DMS153 treated with DMSO at 0.1 percent for 48 hours (cell line): ENCODE data around the gene SLAMF1.
"Not testable (repeated sequence)": the region's sequence is repeated elsewhere in the genome, so short reads cannot be mapped to it uniquely, and the experiment has no call there.

ENCODE experiments used
- DNase-seq: peaks from one replicate; lab custom pipeline; 2025; ENCODE audit not compliant: unreplicated experiment; lab: John Stamatoyannopoulos, UW

The SLAMF1 gene

DNA sequence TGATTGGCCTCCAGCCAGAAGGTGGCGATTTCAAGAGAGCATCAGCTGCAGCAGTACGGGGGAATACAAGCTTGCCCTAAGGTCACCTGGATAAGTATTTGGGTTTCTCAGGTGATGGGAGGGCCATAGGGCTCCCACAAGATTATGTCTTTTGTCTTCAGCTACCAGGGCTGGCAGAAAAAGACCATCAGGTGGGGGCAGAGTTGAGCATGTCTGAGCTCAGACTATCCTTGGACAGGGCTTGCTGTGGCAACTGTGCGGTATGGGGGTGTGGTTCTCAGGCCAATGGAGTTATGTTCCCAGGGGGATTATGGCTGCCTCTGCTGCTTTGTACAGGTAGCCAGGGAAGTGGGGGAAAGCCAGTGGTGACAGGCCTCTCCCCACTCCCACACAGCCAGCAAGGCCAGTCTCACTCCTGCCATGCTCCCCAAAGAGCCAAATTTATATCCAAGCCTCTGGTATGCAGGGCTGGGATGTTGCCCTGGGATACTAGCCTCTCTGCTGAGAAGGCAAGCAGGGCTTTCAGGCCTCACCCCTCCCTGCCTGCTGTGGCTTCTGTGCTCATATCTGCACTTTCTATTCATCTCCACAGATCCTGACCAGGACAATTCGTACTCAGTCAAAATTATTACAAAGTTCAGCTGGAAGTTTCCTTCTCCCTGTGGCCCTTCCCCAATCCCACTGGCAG lies 40.9 kb downstream of the SLAMF1 start:
- DNase-seq = no peak

DNA sequence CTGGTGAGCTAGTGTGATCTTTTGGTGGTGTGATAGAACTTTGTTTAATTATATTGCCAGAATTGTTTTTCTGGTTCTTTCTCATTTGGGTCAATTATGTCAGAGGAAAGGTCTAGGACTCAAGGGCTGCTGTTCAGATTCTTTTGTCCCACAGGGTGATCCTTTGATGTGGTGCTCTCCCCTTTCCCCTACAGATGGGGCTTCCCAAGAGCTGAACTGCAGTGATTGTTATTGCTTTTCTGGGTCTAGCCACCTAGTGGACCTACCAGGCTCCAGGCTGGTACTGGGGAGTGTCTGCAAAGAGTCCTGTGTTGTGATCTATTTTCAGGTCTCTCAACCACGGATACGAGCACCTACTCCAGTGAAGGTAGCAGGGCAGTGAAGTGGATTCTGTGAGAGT lies 41.6 kb downstream of the SLAMF1 start:
- DNase-seq = no peak

DNA sequence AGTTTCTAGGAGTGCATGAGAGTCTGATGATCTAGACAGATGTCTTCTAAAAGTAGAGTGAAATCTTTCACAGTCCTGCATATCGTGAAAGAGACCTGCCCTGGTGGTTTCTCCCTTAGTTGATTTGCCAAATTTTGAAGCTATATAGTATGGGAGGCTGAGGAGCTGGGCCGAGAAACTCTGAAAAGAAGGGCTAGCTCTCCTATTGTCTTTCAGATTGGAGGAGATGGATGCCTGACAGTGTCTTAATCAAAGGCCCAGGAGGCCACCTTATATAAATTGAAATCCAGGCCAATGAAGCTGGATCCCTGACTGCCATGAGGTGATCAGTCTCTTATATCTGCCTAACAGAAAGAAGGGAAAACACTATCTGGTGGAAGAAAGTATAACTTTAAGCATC lies 49.1 kb downstream of the SLAMF1 start:
- DNase-seq = no peak

DNA sequence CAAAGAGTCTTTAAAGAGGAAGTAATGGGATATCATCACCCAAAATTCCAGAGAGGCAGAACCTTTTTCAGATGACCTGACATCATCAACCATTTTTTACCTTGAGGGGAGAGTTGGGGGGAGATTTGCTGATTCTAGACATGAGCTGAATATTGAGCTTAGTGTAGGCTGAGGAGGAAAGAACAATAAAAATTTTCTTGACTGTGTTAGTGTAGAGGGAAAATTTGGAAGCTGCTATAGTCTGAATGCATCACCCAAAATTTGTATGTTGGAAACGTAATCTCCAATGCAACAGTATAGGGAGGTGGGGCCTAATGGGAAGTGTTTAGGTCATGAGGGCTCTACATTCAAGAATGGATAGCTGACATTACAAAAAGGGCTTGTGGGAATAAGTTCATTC lies 49.8 kb downstream of the SLAMF1 start:
- no peak for DNase-seq

DNA sequence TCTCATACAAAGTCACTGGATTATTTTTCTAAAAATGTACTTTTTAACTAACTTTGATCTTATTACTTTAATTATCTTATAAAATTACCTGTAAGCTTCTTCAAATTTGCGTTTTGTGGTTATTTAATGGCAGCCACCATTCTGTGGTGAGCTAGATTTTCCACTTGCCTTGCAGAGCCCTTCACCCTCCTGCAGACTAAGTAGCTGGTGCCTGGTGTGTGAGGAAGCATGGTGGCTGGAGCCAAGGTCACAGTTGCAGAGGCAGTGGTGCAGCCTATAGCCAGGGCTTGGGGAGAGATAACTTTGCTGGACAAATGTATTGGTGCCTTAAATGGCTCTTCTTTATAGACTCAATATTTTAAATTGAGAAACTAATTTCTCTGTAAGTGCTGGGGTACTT lies 56.4 kb downstream of the SLAMF1 start:
- DNase-seq = no peak

DNA sequence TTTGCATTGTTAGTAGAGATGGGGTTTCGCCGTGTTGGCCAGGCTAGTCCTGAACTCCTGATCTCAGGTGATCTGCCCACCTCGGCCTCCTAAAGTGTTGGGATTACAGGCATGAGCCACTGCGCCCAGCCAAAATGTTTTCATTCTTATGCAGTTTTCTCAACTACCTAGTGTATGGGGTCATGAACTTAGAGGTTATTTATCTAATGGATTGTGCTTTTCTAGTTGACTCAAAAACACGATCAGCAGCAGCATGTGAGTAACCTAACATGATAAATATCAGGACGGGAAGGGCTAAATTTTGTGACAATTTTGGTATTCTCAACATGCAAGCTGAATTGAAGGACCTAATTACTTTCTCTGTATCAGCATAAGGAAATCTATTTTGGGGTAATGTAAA lies 58.4 kb downstream of the SLAMF1 start:
- no peak for DNase-seq

DNA sequence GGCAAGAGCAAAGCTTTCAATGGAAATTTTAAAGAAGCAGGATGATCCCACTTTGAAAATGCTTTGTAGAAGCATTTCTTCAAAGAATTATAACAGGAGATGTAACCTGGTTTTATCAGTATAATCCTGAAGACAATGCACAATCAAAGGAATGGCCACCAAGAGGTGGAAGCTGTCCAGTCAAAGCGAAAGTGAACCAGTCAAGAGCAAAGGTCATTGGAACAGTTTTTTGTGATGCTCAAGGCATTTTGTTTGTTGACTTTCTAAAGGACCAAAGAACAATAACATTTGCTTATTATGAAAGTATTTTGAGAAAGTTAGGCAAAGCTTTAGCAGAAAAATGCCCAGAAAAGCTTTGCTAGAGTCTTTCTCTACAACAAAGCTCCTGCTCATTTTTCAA lies 62.1 kb downstream of the SLAMF1 start:
- no peak for DNase-seq

DNA sequence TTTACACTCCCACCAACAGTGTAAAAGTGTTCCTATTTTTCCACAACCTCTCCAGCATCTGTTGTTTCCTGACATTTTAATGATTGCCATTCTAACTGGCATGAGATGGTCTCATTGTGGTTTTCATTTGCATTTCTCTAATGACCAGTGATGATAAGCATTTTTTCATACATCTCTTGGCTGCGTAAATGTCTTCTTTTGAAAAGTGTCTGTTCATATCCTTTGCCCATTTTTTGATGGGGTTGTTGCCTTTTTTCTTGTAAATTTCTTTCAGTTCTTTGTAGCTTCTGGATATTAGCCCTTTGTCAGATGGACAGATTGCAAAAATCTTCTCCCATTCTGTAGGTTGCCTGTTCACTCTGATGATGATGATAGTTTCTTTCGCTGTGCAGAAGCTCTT lies 63.9 kb downstream of the SLAMF1 start:
- not testable (repeated sequence) for DNase-seq

DNA sequence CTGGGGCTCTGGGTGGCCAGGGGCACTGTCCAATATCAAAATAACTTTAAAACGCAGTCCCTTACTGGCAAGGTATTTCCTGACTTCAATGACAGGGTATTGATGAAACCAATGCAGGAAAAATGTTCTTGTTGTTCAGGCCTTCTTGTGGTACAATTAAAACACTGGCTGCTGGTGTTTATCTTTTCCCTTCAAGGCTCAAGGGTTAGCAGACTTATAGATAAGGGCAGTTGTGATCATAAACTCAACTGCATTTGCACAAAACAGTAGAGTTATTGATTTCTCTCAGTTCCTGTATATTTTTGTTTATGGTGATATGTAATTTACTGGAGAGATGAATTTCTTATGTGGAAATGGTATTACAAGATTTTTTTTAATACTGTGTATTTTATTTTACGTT lies 64.9 kb downstream of the SLAMF1 start:
- no peak for DNase-seq

DNA sequence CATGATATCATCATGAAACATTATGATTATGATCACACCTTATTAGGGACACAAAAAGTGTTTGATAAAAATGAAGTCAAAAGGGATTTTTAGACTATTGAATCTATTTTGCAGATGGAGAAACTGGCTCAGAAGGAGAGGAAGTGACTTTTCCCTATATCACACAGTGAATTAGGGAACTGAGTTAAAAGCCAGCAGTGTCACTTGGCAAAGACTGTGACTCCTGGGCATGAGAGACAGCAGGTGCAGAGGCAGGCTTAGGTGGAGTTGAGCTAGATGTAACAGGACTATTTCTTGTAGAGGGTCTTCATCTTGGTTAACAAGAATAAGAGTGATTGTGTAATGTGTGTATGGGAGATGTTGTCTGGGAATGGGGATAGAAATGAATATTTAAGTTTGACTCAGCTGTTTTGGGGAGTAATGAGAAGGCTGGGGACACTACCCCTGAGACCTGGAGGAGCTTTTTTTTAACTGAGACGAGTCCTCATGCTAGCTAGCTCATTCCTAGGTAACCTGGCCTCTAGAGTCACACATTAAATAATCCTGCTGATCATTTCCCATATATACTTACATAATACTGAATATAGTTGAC lies 66.5 kb downstream of the SLAMF1 start:
- no peak for DNase-seq

DNA sequence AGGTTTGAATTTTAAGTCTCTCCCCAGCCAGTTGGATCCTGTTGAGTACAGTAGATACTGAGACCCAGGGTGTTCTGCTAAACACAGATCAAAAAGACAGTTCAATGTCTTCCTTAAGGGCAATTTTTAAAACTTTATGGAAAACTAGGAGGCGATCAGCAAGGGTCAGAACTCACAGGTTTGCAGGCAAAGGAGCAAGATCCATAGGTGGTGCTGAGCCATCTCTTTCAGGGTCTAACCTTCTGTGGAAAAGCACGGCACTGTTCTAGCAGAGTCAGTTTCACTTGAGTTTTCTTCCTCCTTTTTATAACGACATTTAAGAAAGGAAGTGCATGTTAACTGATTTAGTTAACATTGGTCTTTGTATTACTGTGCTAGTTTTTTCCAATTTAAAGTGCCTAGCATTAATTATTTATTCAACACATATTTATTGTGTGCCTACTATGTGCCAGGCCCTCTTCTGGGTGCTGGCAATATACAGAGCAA lies 67.6 kb downstream of the SLAMF1 start, which contains the start of gene CD84:
Gene CD84 (minus strand): TSS at position 281 of the 486 bp plus-strand sequence. CDS start 59 bp downstream, at position 222.
- no peak for DNase-seq

DNA sequence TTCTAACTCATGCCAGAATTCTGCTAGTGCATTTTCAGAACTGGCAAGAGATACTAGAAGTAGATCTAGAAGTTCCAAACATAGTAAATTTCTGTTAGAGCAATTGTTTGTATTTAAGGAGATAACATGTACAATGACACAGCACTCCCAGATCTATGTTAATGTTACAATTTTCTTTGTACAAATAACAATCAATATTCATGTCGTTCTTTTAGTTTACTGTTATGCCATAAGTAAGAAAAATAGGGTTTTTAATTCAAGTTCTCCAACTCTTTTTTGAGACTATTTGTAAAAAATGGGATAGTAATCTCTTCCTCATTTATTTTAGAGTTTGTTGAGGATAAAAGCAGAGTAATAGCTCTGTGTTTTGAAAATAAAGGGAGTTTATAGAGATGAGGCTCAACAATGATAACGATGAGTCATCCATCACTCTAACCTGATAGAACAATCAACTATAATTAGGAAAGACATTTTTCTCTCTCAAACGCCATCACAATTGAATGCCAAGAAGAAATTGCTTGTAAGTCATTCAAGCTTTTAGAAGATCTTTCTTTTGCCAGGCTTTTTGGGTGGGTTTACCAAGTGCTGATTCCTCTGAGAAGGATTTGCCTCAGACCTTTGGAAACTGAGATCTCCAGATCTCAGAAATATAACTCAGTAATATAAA lies 68.2 kb downstream of the SLAMF1 start:
- DNase-seq = no peak

DNA sequence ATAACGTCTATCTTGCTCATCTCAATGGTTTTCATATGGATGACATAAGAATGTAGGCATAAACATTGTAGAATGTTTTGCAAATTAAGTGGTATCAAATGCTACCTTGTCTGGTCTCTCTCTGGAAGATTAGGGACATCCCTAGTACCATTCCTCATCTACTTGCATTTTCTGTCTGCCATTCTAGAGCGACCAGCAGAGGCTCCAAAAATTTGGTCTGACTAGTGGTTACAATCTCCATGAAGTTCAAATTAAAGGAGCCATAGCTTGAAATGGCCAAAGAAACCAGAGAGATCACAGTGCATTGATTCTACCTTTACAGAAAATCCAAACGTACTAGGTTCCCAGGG lies 68.7 kb downstream of the SLAMF1 start:
- no peak for DNase-seq

DNA sequence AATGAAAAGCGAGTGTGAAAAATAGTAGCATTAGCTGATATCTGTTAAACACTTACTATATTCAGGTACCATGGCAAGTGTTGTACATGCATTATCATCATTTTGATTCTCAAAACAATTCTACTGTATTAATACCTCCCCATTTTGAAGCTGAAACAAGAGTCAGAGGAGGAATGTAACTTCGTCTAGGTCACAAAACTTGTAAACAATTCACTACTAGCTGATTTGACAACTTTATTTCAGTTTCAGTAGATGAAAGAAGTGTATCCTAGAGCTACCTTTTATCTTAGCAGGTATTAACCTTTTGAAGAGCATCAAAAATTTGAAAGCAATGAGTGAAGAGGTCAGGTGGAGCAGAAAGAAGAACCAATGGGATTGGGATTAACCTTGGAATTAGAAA lies 69.2 kb downstream of the SLAMF1 start:
- DNase-seq = no peak

DNA sequence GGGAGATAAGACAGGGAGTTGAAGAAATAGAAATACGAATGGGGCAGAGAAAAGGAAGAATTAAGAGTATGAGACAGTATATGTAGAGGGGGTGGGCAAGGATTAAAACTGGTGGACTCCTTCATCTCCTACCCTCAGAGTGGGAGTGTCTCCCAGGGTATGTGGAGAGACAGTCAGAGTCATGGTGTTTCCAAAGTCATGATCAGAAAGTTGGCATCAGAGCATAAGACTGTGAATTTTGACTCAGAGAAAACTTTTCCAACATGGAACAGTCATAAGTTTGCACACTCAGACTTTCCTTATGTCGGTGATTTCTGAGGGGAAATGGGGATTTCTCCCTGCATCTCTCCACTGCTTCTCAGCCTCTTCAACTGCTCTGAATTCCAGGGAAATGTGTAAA lies 70.0 kb downstream of the SLAMF1 start:
- DNase-seq = no peak

DNA sequence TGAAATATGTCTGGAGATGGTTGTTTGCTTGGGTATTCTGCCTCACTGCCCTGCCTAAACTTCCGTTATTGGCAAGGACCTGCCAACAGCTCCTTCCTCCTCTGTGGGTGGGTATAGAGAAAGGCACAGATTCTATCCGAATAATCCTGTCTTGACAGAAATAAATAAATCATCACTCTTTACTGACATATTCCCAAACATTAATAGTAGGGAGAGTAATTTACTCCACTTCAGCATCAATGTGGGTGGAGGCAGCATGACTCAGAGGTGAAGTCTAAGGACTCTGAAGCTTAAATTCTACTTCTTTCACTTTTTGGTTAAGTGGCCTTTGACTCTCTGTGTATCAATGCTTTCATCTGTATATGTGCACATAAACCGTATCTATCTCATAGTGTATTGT lies 70.5 kb downstream of the SLAMF1 start:
- DNase-seq = no peak

DNA sequence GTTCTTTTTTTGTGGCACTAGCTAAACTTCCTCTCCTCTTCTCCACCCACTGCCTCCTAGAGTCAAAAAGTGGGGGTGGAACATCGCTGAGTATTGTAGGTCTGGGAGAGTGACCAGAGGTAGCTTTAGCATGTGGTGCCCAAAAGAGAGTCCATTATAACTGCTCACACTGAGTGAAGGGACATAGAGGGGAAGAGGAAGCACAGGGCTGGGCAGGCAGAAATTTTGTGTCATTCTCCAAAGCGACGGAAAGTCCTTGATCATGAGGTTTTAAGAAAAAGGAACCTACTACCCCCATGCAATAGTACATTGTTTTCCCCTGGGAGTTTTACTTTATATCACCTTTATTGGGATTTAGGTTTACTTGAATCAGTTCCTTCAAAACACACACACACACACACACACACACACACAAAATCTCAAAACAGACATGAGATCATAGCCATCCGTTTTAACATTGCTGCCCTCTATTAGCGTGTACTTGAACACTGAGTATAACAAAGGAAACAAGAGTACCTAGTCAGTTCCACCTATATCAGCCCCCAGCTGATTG lies 71.7 kb downstream of the SLAMF1 start:
- DNase-seq = no peak

DNA sequence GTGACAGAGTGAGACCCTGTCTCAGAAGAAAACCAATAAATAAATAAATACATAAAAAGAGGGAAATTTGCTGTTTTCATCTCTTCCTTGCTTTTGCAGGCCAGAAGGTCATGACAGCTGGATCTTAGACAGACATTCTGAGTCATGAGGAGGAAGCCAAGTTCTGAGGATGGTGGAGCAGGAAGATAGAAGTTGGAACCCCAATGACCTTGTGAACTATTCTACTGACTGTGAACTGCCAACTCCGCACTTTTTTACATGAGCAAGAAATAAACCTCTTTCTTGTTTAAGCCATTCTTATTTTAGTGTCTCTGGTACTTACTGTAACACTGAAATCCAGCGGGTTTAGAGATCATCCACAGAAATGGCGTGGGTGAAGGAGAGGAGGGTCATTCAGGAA lies 76.0 kb downstream of the SLAMF1 start:
- DNase-seq = no peak

DNA sequence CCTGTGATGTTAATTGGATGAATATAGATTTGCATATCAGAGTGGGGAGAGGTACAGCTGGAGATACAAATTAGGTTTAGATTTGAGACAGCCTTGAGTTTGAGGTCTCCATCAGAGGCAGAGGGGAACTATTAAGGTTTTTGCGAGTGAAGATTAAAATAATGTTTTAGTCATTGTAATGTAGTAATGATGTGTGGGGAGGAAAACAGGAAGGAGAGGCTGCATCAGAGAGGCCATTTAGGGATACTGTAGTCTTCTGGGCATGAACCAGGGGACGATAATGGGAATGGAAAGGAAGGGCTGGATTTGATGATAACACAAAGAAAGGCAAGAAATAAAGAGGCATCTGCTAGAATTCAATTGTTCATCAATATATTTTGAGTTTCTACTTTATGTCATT lies 77.0 kb downstream of the SLAMF1 start:
- no peak for DNase-seq

DNA sequence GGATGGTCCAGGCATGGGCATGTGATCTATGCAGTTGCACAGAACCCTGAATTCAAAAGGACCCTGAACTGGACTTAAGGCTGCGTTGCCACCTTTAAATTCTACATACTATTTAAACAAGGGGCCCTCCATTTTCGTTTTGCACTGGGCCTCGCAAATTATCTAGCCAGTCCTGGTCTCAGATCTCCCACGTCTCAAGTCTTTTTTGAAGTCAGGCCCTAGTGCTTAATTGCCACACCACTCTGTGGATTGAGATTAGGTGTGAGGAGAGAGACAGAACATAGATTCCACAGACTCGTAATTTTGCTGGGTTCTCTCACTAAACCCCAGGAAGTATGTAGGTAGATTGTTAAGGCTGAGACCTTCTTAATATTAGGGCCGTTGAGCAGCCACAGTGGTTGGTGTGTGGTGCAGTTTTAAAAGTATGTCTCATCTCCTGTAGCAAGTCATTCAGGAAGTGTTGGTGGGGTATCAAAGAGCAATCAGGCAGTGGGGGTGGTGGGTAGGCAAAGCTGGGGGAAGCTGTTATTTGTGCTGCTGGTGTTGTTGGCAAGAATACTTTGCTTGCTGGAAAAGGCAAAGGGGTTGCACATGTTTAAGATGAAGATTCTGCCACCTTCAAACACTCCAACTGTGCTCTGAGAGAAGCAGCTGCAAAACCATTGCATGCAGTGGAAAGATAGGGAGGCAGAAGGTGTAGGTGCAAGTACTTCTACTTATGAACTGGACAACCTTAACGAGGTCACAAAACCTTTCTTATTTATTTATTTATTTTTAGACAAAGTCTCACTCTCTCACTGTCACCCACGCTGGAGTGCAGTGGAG lies 78.8 kb downstream of the SLAMF1 start:
- no peak for DNase-seq

DNA sequence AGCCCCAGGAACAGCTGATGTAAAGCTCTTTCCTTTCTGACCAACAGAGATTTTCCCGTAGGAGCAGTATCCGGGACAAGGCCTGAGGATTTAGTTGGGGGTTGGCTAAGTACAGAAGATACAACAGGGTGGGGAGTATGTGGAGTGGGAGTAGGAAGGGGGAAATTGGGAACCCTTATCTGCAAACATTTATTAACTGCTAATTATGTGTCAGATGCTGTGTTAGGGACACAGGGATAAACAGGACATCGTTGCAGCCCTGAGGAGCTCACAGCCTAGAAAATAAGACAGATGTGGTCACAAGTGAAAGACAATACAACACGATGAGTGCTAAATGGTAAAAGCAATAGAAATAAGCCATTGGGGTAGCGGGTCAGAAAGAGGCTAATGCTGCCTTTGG lies 79.5 kb downstream of the SLAMF1 start:
- DNase-seq = no peak
